HG02763 (cell line): ENCODE data around the gene TARS2.

Experiments used
- ATAC-seq: cut with Tn5 transposase; IDR thresholded peaks from one replicate; pipeline ENCODE4 v1.9.1; 2021; ENCODE audit warnings: mild to moderate bottlenecking, moderate library complexity; ENCODE audit not compliant: unreplicated experiment

The TARS2 gene

GRCh38 chr1:150536836-150537731, 49.9 kb downstream of the TARS2 start:
- no peak for ATAC-seq

- ATAC-seq: no peak
These were observed 50.8 kb downstream of the TARS2 start for GRCh38 chr1:150537732-150538684.

GRCh38 chr1:150543500-150544143, 56.4 kb downstream of the TARS2 start:
- ATAC-seq: no peak

GRCh38 chr1:150544204-150544603, 57.0 kb downstream of the TARS2 start:
- no peak for ATAC-seq

- no peak for ATAC-seq
These were observed 58.3 kb downstream of the TARS2 start for GRCh38 chr1:150545486-150546032.

- ATAC-seq: no peak
These were observed 59.2 kb downstream of the TARS2 start for GRCh38 chr1:150546294-150546937.

- ATAC-seq: no peak
These were observed 61.1 kb downstream of the TARS2 start for GRCh38 chr1:150548324-150548631.

- no peak for ATAC-seq
These were observed 61.6 kb downstream of the TARS2 start, which contains the start of gene ADAMTSL4 for GRCh38 chr1:150548632-150549495. Gene ADAMTSL4 (plus strand): TSS chr1:150549408. CDS start chr1:150552289, 2,881 bp downstream.

GRCh38 chr1:150549496-150550221, 62.4 kb downstream of the TARS2 start:
- ATAC-seq: no peak

GRCh38 chr1:150550222-150551050, 63.2 kb downstream of the TARS2 start:
- ATAC-seq: no peak

- ATAC-seq: no peak
These were observed 64.0 kb downstream of the TARS2 start for GRCh38 chr1:150551051-150551783.

- ATAC-seq: no peak
These were observed 64.5 kb downstream of the TARS2 start for GRCh38 chr1:150551784-150552127.

- no peak for ATAC-seq
These were observed 65.1 kb downstream of the TARS2 start for GRCh38 chr1:150552128-150552910.

- no peak for ATAC-seq
These were observed 65.7 kb downstream of the TARS2 start for GRCh38 chr1:150552911-150553289.

GRCh38 chr1:150553392-150554085, 66.3 kb downstream of the TARS2 start:
- ATAC-seq: no peak

GRCh38 chr1:150554086-150554452, 66.8 kb downstream of the TARS2 start:
- ATAC-seq: no peak
